Activated CD8-positive, alpha-beta T cell treated with anti-CD3 and anti-CD28 coated beads for 36 hours (primary cell): ENCODE measurements around the gene B3GALT6. TPM values are rescaled to one million over a fixed set of nuclear protein-coding genes. Genes with fewer than 3 reads are reported as not detected.

Source experiments
- ATAC-seq: fragments of 200-7000 bp; cut with Tn5 transposase; one replicate; pipeline ENCODE4 v1.10.0; 2021; ENCODE audit warnings: mild to moderate bottlenecking, moderate library complexity
- CTCF ChIA-PET: fragments of 350-600 bp; sonication (Branson Sonifier 250); formaldehyde crosslinking; loops from one replicate; lab custom pipeline; 2021; ENCODE audit warnings: antibody characterized with exemption; lab: Charles Lee
- POLR2A ChIA-PET: fragments of 350-600 bp; sonication (Branson Sonifier 250); formaldehyde crosslinking; loops from one replicate; lab custom pipeline; 2021; ENCODE audit warnings: antibody characterized with exemption; lab: Charles Lee
- DNase-seq: peaks from one replicate; pipeline ENCODE4 v3.0.0-alpha.2; 2020
- H3K27ac Mint-ChIP-seq: one replicate; pipeline ENCODE4 v1.8.0; 2021; ENCODE audit warnings: mild to moderate bottlenecking, mixed read lengths
- H3K27me3 Mint-ChIP-seq: one replicate; pipeline ENCODE4 v1.8.0; 2021; ENCODE audit warnings: mixed read lengths
- H3K36me3 Mint-ChIP-seq: one replicate; pipeline ENCODE4 v1.8.0; 2021; ENCODE audit warnings: low read depth, mixed read lengths
- H3K4me1 Mint-ChIP-seq: one replicate; pipeline ENCODE4 v1.8.0; 2021; ENCODE audit warnings: low read depth, mixed read lengths
- H3K4me3 Mint-ChIP-seq: one replicate; pipeline ENCODE4 v1.8.0; 2021; ENCODE audit warnings: mild to moderate bottlenecking, moderate library complexity, mixed read lengths
- H3K9me3 Mint-ChIP-seq: one replicate; pipeline ENCODE4 v1.8.0; 2021; ENCODE audit warnings: mixed read lengths
- intact Hi-C: fragments of 100-400 bp; cut with micrococcal nuclease; formaldehyde crosslinking; loops from one replicate; pipeline ENCODE4 v1.10.0; 2022
- total RNA-seq, 2 experiments: library from RNA; stranded (reverse); gene quantifications; one replicate each; pipeline ENCODE4 v1.2.3, GENCODE V29; 2021
- TF ChIP-seq, protein P1 (sequence below): fragments of 200-600 bp; IDR thresholded peaks from one replicate; pipeline ENCODE4 v1.8.0; 2022; ENCODE audit warnings: antibody characterized with exemption, mild to moderate bottlenecking

The B3GALT6 gene
- total RNA-seq, 2 experiments from 2014 or later, result 13.1 to 14.3 TPM

DNA sequence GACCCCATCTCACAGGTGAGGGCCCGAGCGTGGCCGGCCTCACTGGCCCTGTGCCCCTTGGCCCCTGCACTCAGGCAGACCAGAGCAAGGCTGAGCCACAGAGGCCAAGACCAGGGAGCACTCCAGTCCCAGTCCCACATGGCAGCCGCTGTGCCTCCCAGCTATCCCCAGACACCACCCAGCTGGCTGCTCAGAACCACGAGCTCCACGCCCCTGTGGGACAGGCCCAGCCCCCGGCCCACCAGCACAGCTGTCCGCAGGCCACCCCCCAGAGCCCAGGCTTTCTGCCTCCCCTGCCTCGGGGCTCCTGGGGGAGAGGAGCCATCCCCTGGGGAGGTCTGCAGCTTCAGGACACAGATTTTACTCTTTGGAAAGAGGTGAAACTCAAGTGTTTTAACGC is 23.6 kb downstream of the B3GALT6 start:
- TF ChIP-seq, protein P1, sequence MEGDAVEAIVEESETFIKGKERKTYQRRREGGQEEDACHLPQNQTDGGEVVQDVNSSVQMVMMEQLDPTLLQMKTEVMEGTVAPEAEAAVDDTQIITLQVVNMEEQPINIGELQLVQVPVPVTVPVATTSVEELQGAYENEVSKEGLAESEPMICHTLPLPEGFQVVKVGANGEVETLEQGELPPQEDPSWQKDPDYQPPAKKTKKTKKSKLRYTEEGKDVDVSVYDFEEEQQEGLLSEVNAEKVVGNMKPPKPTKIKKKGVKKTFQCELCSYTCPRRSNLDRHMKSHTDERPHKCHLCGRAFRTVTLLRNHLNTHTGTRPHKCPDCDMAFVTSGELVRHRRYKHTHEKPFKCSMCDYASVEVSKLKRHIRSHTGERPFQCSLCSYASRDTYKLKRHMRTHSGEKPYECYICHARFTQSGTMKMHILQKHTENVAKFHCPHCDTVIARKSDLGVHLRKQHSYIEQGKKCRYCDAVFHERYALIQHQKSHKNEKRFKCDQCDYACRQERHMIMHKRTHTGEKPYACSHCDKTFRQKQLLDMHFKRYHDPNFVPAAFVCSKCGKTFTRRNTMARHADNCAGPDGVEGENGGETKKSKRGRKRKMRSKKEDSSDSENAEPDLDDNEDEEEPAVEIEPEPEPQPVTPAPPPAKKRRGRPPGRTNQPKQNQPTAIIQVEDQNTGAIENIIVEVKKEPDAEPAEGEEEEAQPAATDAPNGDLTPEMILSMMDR, result no peak
- Mint-ChIP-seq H3K9me3 (no peaks in the 10 kb centered on the region), H3K27ac (no peak overlapping the region), H3K36me3 (peaks cover 41% of the 10 kb centered on the region), H3K4me1 (peaks cover 6% of the 10 kb centered on the region), H3K27me3 (no peaks in the 10 kb centered on the region), H3K4me3 (no peak overlapping the region)
- intact Hi-C loops, result no loop called here
- no peak for DNase-seq
- CTCF ChIA-PET, result no interaction called here
- POLR2A ChIA-PET, result interaction anchor here (0.8 to 1.6 kb wide), 4 partner anchors 21 to 56 kb away, joined by 3 to 6 read pairs (median 3); no protein-coding TSS in a partner anchor
- ATAC-seq, result no peak

DNA sequence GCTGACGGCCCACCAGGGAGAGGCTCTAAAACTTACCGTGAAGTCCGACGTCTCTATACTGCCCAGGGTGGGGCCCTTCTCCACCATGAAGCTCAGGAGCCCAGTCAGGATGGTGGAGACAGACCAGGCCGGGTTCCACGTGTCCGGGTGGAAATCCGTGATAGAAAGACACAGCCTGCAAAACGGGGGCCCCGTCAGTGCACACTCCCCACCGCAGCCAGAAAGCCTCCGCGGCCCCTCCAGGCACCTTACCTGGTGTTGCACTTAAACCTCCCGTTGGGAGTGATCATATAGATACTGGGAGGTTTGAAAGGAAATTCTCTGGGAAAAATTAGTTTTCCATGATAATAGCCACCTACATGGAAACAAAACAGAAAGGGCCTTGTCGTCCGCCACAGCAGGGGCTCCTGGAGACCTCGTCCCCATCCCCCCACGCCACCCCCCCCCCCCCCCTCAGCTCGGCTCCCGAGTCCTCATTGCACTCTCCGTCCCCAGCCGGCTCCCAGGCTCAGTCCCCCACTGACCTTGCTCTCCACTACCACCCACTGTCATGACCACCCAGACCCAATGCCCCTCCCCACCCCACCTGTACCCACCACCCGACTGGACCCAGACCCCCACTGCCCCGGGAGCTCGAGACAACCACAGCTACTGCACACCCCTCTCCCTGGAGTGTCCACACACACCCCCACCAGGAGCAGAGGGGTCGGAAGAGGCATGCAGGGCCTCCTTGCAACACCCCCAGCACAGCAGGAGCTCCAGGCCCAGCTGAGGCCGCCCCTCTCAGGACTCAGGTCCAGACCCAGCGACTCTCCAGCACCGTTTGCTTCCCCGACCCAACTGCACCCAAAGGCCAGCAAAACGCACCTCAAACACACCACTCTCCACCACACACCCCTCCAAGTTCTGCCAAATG is 25.2 kb downstream of the B3GALT6 start:
- ChIA-PET CTCF (no interaction called here), POLR2A (interaction anchor here (0.9 kb wide), 1 partner anchor 25 kb away, joined by 4 read pairs; no protein-coding TSS in a partner anchor)
- Mint-ChIP-seq H3K27ac (no peak overlapping the region), H3K4me3 (no peak overlapping the region), H3K27me3 (no peaks in the 10 kb centered on the region), H3K36me3 (peaks cover 41% of the 10 kb centered on the region), H3K4me1 (peaks cover 6% of the 10 kb centered on the region), H3K9me3 (no peaks in the 10 kb centered on the region)
- DNase-seq (no peak), ATAC-seq (no peak)
- intact Hi-C loops, result no loop called here
- TF ChIP-seq, protein P1, result no peak

DNA sequence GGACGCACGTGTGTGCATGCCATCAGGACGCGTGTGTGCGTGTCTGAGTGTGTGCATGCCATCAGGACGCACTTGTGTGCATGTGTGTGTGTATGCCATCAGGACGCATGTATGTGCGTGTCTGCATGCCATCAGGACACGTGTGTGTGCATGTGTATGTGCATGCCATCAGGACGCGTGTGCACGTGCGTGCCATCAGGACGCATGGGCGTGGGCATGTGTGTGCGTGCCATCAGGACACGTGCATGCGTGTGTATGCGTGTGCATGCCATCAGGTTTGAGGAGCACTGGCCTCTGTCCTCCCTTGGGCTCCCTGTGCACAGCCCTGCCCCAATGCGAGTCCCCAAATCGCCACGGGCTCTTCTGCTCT is 27.1 kb downstream of the B3GALT6 start:
- H3K36me3 Mint-ChIP-seq, result peaks cover 34% of the 10 kb centered on the region
- peaks cover 6% of the 10 kb centered on the region for H3K4me1 Mint-ChIP-seq
- TF ChIP-seq, protein P1, result no peak
- no peak for ATAC-seq
- H3K9me3 Mint-ChIP-seq, result no peaks in the 10 kb centered on the region
- ChIA-PET POLR2A (no interaction called here), CTCF (no interaction called here)
- no peaks in the 10 kb centered on the region for H3K27me3 Mint-ChIP-seq
- H3K27ac Mint-ChIP-seq, result no peak overlapping the region
- no peak overlapping the region for H3K4me3 Mint-ChIP-seq
- no peak for DNase-seq
- intact Hi-C loops, result no loop called here

DNA sequence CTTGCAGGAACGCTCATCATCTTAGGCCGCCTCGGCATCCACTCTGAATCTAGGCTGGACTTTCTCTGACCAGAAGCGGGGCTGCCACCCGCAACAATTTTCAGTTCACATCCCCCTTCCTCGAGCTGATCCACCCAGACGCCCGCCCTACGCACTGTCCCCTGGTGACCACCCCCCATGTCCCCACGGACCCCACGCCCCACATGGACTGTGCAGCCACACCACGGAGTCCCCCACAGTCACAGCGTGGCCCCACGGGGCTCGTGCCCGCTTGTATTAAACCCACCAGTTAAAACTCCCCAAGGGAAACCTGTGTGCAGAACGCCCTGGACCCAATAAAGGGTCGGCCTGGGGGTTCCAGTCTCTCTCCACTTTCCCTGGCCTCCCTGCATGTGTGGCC is 27.5 kb downstream of the B3GALT6 start:
- CTCF ChIA-PET, result no interaction called here
- Mint-ChIP-seq H3K4me3 (no peak overlapping the region), H3K9me3 (no peaks in the 10 kb centered on the region), H3K27ac (peak overlapping the region; percentile 10), H3K36me3 (peaks cover 34% of the 10 kb centered on the region), H3K4me1 (peaks cover 6% of the 10 kb centered on the region), H3K27me3 (no peaks in the 10 kb centered on the region)
- intact Hi-C loops, result no loop called here
- POLR2A ChIA-PET, result no interaction called here
- TF ChIP-seq, protein P1, result no peak
- DNase-seq (no peak), ATAC-seq (no peak)
